ENCODE results near the gene TMEM183A. TPM values are rescaled to one million over a fixed set of nuclear protein-coding genes. Genes with fewer than 3 reads are reported as not detected.

TMEM183A gene
- total RNA-seq, 1 donor: 139 TPM

- TF ChIP-seq, protein P1, sequence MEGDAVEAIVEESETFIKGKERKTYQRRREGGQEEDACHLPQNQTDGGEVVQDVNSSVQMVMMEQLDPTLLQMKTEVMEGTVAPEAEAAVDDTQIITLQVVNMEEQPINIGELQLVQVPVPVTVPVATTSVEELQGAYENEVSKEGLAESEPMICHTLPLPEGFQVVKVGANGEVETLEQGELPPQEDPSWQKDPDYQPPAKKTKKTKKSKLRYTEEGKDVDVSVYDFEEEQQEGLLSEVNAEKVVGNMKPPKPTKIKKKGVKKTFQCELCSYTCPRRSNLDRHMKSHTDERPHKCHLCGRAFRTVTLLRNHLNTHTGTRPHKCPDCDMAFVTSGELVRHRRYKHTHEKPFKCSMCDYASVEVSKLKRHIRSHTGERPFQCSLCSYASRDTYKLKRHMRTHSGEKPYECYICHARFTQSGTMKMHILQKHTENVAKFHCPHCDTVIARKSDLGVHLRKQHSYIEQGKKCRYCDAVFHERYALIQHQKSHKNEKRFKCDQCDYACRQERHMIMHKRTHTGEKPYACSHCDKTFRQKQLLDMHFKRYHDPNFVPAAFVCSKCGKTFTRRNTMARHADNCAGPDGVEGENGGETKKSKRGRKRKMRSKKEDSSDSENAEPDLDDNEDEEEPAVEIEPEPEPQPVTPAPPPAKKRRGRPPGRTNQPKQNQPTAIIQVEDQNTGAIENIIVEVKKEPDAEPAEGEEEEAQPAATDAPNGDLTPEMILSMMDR (IDR thresholded peaks at IDR 0.05; ENCODE audit: insufficient read depth, low read depth, low read length): no peak
- no peak overlapping the region for H3K4me3 ChIP-seq (ENCODE audit: low read depth, low read length)
- DNase-seq (ENCODE audit: low read depth): peak; percentile 6
Measured at GRCh38 chr1:202964791-202965410, 42.3 kb upstream of the TMEM183A start.

DNA sequence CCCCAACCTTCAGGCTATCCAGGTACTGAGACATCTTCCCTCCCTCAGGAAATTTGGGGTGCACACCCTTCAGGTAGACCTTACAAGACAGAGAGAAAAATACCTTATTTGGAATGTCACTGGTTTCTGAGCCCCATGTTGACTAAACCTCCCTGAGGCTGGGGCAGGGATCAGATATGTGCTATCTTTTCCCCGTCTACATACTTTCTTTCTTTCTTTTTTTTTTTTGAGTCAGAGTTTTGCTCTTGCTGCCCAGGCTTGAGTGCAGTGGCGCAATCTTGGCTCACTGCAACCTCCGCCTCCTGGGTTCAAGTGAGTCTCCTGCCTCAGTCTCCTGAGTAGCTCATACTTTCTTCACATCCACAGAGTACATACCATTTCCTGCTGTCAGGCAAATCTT lies 41.8 kb upstream of the TMEM183A start:
- DNase-seq (ENCODE audit: low read depth): no peak
- TF ChIP-seq, protein P1 (IDR thresholded peaks at IDR 0.05; ENCODE audit: insufficient read depth, low read depth, low read length): no peak
- H3K4me3 ChIP-seq (ENCODE audit: low read depth, low read length): no peak overlapping the region

DNA sequence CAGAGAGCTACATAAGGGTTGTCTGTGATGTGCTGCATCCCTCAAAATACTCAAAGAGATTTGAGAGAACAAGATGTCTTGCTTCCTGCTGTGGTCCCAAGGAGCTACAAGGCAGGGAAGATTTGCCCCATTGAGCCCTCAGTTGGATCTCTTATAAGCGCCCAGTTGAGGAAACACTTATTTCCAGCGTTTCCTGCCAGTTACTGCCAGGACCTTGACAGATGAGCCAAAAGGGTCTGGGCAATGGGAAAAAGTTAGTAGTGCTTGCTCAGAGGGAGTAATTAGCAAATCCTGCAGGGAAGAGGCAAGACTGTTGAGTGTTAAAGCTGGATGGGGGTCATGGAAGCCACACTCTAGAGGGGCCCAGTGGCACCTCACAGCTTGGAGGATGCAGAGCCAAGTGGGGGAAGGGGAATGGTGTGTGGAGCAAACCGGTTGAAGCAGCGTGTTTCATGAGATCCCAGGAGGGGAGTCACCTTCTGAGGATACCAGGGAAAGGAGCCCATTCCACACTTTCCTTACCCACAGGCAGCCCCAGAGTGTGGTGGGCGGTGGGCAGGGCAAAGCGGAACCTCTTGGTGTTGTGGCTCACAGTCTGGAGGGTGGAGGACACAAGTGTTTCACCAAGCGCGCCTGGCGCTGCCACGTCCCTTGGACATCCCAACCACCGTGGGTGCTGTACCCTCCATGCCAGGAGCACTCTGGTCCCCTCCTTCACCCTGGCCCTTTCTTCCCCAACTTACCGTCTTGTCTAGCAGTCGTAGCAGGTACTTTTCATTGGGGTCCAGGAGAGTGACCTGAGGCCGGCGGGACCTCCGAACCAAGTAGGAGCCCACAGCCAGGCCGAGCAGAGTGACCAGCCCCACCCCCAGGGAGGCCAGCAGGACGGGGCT lies 40.9 kb upstream of the TMEM183A start:
- DNase-seq (ENCODE audit: low read depth): no peak

DNA sequence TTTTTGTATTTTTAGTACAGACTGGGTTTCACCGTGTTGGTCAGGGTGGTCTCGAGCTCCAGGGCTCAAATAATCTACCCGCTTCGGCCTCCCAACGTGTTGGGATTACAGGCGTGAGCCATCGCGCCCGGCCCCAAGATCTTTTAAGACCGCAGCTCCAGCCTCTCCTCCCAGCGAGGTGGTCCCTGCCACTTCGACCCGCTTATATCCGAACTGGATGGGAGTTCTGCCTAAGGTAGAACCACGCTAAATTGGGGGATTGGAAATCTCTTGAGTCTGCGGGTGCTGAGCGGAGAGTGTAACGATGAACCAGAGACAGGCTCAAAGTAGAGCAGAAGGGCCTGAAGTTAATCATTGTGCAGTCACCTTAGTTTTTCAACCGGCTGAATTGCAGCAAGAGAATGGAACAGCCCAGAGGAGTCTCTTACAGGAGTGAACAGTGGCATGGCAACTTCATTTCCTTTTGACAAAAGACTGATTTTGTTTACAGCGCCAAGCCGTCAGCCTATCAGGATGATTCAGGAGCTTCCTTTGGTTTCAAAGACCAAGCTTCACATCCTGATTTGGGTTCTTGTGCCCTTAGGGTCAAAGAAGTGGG lies 39.4 kb upstream of the TMEM183A start:
- no peak for DNase-seq (ENCODE audit: low read depth)
- peak overlapping the region; percentile 93 for H3K4me3 ChIP-seq (ENCODE audit: low read depth, low read length)
- TF ChIP-seq, protein P1 (IDR thresholded peaks at IDR 0.05; ENCODE audit: insufficient read depth, low read depth, low read length): no peak

More for the DNA sequence above, 40.9 kb upstream of the TMEM183A start:
- TF ChIP-seq, protein P1 (IDR thresholded peaks at IDR 0.05; ENCODE audit: insufficient read depth, low read depth, low read length): no peak
- H3K4me3 ChIP-seq (ENCODE audit: low read depth, low read length): peak overlapping the region; percentile 93

DNA sequence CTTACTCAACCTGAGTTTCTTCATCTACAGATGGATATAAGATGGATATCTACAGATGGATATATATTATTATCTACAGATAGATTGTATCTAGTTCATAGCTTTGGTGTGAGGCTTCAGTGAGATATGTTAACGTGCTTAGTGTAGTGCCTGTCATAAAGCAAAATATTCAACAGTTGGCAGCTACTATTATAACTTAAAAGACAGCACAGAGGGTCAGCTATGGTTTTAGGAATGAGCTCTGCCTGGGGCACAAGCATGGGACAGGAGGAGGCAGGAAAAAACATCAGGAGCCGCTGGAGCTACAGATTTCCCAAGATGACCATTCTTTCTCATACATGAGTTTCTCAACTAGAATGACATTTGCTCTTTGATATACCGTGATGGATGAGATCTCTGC lies 38.8 kb upstream of the TMEM183A start:
- no peak for DNase-seq (ENCODE audit: low read depth)
- TF ChIP-seq, protein P1 (IDR thresholded peaks at IDR 0.05; ENCODE audit: insufficient read depth, low read depth, low read length): no peak
- no peak overlapping the region for H3K4me3 ChIP-seq (ENCODE audit: low read depth, low read length)

DNA sequence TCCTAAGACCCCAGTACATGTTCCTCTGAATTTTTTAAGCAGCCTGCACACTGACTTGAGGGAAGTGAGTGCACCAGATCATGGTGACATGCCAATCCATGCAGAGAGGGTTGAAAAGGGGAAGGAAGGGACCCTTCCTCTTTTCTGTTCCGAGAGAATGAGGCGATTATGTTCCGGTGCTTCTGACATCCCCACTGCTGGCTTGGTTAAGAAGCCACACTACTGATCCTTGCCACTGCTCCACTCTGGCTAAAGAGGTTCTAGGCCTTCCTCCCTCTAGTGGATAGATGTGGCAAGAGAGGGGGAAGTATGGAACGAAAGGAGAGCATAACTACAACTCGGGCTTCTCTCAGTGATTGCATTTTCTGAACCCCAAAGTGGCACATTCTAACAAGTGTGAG lies 38.3 kb upstream of the TMEM183A start:
- H3K4me3 ChIP-seq (ENCODE audit: low read depth, low read length): no peak overlapping the region
- peak; percentile 49 for DNase-seq (ENCODE audit: low read depth)
- TF ChIP-seq, protein P1 (IDR thresholded peaks at IDR 0.05; ENCODE audit: insufficient read depth, low read depth, low read length): peak; percentile 87

Data from fibroblast of villous mesenchyme (primary cell).